GM18861 (cell line): ENCODE measurements around the gene CEP85.

Source experiments
- ATAC-seq: cut with Tn5 transposase; IDR thresholded peaks from one replicate; pipeline ENCODE4 v1.9.1; 2021; ENCODE audit not compliant: unreplicated experiment

Gene CEP85

DNA sequence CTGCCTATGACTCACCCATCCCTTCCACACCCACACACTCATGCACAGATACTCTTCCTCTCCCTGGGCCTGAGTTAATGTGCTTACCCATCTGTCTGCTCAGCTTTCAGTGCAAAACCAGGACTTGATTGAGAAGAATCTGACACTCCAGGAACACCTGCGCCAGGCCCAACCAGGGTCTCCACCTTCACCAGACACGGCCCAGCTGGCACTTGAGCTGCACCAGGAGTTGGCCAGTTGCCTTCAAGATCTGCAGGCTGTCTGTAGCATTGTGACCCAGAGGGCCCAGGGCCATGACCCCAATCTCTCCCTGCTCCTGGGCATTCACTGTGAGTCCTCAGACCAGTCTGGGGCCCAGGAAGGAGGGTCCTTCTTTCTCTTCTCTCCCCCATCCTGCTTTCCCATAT is 42.4 kb downstream of the CEP85 start:
- no peak for ATAC-seq

- no peak for ATAC-seq
Measured at GRCh38 chr1:26277261-26277661, 43.3 kb downstream of the CEP85 start.

DNA sequence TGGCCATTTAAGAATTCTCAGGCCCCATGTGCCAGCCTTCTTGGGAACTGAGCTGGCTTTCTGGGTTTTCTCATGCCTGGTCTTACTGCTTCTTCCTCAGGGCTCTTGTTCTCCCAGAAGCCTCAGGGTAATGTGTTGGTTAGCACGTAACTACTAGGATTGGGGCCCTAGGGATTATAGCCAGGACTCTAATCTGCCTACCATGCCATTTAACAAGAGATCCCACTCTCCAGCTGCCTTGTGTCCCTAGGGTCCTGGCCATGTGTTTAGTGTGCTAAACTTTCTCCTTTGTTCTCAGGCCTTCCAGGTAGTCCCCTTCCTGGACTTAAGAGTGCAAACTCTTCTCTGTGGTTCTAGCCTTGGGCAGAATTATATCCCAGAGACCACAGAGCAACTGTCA is 43.7 kb downstream of the CEP85 start:
- ATAC-seq = no peak

DNA sequence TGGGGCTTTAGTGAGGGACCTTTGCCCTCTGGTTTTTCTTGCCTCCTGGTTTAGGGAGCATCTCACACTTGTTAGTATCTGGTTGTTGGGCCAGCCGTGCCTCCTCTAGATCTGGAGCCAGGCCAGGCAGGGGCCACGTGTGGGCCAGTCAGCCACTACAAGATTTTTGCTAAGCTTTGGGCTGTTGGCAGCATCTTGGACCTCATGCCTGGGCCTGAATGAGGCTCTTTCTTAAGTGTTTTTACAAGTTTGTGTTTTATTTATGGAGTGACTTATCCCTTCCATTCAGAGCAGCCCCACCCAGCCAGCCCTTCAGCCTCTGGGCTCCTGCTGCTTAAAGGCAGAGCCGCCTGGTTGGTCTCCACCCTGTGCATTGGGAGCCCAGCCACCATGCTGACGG is 44.3 kb downstream of the CEP85 start:
- no peak for ATAC-seq

DNA sequence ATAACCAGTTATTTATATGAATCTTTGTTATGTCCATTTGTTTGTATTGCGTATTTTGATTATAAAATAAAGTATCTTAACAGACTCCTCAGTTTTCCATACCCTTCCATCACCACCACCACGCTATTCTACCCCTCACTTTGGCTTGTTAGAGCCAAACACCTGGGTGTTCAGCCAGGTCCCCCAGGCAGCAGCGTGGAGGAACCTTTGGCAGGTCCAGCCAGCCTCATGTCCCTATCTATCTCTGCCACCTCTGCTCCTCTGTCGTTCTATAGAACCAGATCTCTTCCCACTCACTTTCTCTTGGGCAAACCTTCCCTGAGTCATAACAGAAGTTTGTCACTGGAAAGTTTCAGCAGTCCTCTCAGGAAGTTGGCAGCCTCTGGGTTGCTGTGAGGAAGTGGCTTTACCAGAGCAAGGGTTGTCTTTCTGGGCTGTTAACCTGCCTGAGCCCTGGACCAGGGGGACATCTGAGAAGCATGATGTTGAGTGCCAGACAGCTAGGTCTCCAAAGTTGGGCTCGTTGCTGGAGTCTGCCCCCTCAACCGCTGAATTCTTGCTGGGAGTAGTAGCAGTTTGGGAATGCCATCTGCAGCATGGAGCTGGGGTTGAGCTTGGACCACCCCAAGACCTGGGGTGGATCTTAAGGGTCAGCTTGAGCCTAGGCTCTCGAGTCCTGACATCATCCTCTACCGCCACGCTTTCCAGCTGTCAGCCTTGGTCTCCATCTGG is 44.9 kb downstream of the CEP85 start:
- no peak for ATAC-seq

- peak; percentile 38 for ATAC-seq
Measured at GRCh38 chr1:26279456-26280332, 45.7 kb downstream of the CEP85 start, which contains the start of gene SH3BGRL3. Gene SH3BGRL3 (plus strand): TSS chr1:26280086. CDS start chr1:26280156, 70 bp downstream.

DNA sequence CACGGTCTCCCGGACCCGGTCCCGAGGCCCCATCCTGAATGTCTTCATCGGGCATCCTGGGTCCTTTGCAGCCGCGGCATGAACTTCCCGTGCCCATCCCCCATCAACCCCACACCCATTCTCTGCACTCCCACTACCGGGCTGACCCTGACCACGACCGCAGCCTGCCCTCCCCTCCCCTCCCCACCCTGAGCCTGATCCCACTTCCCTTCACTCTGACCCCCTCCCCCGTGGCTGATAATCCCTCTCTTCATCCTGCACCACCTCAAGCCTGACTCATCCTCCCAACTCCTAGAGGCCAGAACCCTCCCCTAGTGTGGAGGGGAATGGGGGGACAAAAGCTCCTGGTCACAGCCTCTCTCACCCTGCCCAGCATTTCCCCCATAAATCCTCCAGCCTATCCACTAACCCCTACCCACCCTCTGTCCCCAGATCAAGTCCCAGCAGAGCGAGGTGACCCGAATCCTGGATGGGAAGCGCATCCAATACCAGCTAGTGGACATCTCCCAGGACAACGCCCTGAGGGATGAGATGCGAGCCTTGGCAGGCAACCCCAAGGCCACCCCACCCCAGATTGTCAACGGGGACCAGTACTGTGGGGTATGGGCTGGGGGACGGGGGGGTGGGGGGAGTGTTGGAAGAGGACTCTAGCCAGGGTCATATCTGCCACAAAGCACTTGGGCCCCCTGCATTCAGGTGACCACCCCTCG is 46.5 kb downstream of the CEP85 start:
- ATAC-seq = no peak

- no peak for ATAC-seq
Measured at GRCh38 chr1:26281091-26281958, 47.3 kb downstream of the CEP85 start.

- ATAC-seq = no peak
Measured at GRCh38 chr1:26281971-26282370, 48.0 kb downstream of the CEP85 start.

- ATAC-seq = no peak
Measured at GRCh38 chr1:26282401-26282918, 48.5 kb downstream of the CEP85 start.

DNA sequence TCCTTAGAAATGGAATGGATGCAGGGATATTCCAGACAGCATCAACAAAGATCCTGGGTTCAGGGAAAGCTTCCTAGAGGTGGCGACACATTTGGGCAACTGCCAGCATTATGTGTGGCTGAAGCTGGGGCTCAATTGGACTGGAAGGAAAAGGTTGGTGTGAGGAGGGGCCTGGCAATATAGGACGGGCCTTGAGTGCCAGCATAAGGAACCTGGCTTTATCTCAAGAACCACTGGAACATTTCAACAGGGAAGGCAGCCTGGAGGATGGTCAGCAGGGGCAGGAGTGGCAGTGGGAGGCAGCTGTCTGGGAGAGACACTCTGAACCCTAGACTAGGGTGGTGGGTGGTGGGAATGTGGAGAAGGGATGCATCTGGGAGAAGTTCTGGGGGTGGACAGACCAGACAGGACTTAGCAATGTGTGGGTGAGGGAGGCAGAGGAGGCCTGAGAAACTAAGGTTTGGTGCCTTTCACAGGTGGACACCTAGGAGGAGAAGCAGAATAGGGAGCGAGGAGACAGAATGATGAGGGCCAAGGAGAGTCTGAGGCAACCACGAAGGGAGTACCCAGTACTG is 49.4 kb downstream of the CEP85 start:
- ATAC-seq = no peak

DNA sequence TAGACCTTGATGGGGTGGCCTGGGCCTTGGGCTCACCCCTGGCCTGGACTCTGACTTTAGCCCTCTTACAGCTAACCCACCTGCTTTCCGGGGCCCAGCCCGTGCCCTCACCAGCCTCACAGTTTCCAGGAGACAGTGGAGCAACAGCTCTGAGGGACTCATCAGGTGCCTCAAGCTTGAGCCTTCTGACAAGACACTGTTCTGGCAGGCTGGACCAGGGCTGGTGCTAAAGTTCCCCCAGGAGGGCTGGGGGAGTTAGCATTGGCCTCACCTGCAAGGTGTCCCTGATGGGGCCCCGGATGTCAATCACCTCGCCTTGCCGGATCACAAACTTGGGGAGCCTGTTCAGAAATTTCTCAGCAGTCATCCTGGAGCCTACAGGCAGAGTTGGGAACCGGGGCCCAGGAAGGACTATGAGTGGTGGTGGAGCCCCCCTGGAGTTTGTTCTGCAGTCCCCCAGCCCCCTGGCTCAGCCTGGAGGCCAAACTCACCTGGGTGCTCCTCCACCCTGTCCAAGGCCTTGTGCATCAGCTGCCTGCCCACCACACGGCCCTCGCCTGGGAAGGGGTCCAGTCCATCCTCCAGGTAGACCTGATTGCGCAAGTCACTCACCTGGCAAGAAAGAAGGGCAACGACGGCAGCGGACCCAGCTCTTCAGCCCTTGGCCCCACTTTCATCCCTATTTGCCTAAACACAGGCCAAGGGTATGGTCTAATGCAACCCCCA is 50.0 kb downstream of the CEP85 start:
- ATAC-seq = no peak

DNA sequence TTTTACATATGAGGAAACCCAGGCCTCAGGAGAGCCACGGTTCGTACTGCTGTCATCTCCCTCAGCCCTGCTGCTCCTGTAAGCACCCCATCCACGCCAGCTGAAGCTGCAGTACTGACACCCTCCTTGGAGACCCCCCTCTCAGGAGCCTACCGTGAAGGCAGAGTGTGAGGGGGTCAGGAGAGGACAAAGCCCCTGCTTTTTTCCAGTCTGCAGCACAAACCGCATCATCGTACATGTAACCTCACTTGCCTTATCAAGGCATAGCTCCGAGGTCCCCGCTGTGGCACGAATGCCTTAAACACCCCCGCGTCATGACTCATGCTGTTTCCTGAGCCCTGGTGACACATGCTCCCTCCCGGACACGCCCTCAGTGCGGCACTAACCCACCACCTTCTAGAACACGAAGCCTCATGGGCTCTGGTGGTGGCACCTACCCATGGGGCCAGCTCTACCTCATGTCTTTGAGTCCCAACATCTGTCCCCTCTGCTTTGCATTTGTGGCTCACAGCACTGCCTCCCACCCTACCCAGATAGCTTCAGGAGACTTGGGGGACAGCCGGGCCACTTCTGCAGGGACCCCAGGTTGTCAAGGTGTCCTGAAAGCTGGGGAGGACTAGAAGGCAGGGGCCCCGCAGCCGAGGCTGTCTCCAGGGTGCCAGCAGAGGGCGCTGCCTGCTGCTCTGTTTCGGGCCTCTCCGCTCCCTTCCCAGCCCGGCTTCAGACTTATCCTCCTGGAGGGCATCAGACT is 50.8 kb downstream of the CEP85 start:
- no peak for ATAC-seq

DNA sequence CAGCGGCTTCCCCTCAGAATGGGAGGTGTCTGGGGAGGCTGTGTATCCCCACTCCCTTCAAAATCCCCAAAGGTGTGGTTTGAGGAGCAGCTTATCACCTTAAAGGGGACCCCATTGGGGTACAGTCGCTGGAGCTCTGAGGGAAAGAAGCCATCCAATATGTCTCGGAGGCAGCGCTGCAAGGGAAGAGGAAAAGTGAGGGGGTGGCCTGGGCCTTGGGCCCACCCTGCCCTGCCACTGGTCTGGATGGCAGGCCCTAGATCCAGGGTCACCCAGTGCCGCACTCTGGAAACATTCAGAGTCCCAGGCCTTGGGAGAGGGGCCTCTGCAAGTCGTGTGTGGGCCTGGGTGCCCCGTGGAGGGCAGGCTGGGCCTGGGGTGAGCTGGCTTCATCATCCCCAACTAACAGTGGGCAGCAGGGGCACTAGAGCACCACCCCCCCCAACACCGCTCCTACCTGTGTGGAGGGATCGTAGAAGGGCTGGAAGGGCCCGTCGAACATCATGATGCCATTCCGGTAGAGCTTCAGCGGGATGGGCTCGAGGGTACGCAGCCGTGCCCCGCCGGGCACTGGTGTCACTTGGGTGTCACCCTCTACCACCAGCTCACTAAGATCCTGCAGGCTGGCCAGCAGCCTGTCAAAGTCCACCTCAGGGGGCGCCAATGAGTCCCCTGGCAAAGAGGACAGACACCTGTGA is 51.5 kb downstream of the CEP85 start:
- ATAC-seq = no peak

GRCh38 chr1:26286064-26286416 is 52.0 kb downstream of the CEP85 start:
- ATAC-seq = no peak

DNA sequence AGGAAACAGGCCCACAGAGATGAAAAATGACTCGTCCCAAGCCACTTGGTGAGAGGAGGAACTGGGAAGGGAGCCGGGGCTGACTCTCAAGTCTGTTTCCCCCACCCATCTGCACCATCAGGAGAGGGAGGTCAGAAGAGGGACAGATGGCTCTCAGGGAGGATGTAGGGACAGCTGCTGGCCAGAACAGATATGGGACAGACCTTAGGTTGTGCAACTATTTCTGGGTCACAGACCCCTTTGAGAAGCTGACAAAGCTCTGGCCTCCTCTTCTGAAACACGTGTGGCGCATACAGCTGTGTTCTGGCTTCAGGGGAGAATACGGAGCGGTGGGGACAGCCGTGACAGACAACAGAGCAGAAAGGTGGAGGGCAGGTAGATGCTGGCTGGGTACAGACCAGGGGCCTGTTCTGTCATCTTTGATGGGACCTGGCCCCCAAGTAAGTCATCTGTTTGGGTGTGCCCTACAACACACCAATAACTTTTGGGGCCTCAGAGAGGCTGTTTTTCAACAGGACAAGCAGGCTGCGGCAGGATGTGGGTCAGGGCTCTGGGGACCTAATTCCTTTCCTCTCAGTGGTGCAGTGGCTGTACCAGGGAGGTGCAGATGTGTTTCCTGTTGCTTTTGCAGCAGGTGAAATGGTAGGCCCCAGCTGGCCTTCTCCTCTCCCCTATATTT is 53.2 kb downstream of the CEP85 start:
- ATAC-seq = peak; percentile 36

DNA sequence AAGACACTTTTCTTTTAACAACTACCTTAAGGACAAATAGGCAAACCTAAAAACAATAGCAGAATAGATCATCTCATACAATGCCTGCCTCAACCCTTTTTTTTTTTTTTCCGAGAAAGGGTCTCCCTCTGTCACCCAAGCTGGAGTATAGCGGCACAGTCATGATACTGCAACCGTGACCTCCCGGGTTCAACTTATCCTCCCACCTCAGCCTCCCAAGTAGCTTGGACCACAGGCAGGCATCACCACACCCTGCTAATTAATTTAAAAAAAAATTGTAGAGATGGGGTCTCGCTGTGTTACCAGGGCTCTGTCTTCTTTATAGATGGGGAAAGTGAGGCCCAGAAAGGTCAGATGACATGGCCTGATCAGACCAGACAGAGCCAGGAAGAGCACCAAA is 53.8 kb downstream of the CEP85 start:
- ATAC-seq = no peak
